ENCODE results near the gene CSF2RB. TPM values are rescaled to one million over a fixed set of nuclear protein-coding genes. Genes with fewer than 3 reads are reported as not detected.

Gene CSF2RB
- total RNA-seq, 1 donor from 2014 or later, result not detected

GRCh38 chr22:36979016-36979910 lies 65.8 kb downstream of the CSF2RB start:
- FAIRE-seq, result no peak
- no peak for TF ChIP-seq CTCF (IDR thresholded peaks at IDR 0.05; ENCODE audit: insufficient read depth, low read length, severe bottlenecking)
- DNase-seq (ENCODE audit: low read depth), result no peak
- H3K4me3 ChIP-seq (ENCODE audit: low read depth, low read length), result no peak overlapping the region
- no peaks in the 10 kb centered on the region for H3K36me3 ChIP-seq (ENCODE audit: control insufficient read depth, insufficient read depth, low read length)
- H3K27me3 ChIP-seq (ENCODE audit: control insufficient read depth, insufficient read depth, low read length), result peaks cover 2% of the 10 kb centered on the region

GRCh38 chr22:36981247-36981775 lies 67.9 kb downstream of the CSF2RB start:
- no peak overlapping the region for H3K4me3 ChIP-seq (ENCODE audit: low read depth, low read length)
- FAIRE-seq (no peak), DNase-seq (ENCODE audit: low read depth) (no peak)
- TF ChIP-seq CTCF (IDR thresholded peaks at IDR 0.05; ENCODE audit: insufficient read depth, low read length, severe bottlenecking), result no peak
- peaks cover 2% of the 10 kb centered on the region for H3K27me3 ChIP-seq (ENCODE audit: control insufficient read depth, insufficient read depth, low read length)
- H3K36me3 ChIP-seq (ENCODE audit: control insufficient read depth, insufficient read depth, low read length), result no peaks in the 10 kb centered on the region

GRCh38 chr22:36982136-36982535 lies 68.7 kb downstream of the CSF2RB start:
- FAIRE-seq (no peak), DNase-seq (ENCODE audit: low read depth) (no peak)
- no peaks in the 10 kb centered on the region for H3K36me3 ChIP-seq (ENCODE audit: control insufficient read depth, insufficient read depth, low read length)
- no peaks in the 10 kb centered on the region for H3K27me3 ChIP-seq (ENCODE audit: control insufficient read depth, insufficient read depth, low read length)
- TF ChIP-seq CTCF (IDR thresholded peaks at IDR 0.05; ENCODE audit: insufficient read depth, low read length, severe bottlenecking), result no peak
- H3K4me3 ChIP-seq (ENCODE audit: low read depth, low read length), result no peak overlapping the region

GRCh38 chr22:36985211-36985889 lies 71.9 kb downstream of the CSF2RB start:
- DNase-seq (ENCODE audit: low read depth) (no peak), FAIRE-seq (no peak)
- Histone ChIP-seq H3K27me3 (ENCODE audit: control insufficient read depth, insufficient read depth, low read length) (no peaks in the 10 kb centered on the region), H3K4me3 (ENCODE audit: low read depth, low read length) (no peak overlapping the region), H3K36me3 (ENCODE audit: control insufficient read depth, insufficient read depth, low read length) (no peaks in the 10 kb centered on the region)
- TF ChIP-seq CTCF (IDR thresholded peaks at IDR 0.05; ENCODE audit: insufficient read depth, low read length, severe bottlenecking), result no peak

- Histone ChIP-seq H3K27me3 (ENCODE audit: control insufficient read depth, insufficient read depth, low read length) (no peaks in the 10 kb centered on the region), H3K4me3 (ENCODE audit: low read depth, low read length) (no peak overlapping the region), H3K36me3 (ENCODE audit: control insufficient read depth, insufficient read depth, low read length) (no peaks in the 10 kb centered on the region)
- DNase-seq (ENCODE audit: low read depth), result no peak
- TF ChIP-seq CTCF (IDR thresholded peaks at IDR 0.05; ENCODE audit: insufficient read depth, low read length, severe bottlenecking), result peak; percentile 62
- FAIRE-seq, result no peak
Measured at GRCh38 chr22:36986242-36986821, 72.9 kb downstream of the CSF2RB start.
